Vagina (tissue), 2 donors: ENCODE measurements around the gene ERGIC1. TPM values are rescaled to one million over a fixed set of nuclear protein-coding genes. Genes with fewer than 3 reads are reported as not detected.
"Not testable (repeated sequence)": the region's sequence is repeated elsewhere in the genome, so short reads cannot be mapped to it uniquely, and the experiment has no call there.

Source experiments
- DNase-seq, 2 donors: peaks; one replicate each; pipeline ENCODE4 v3.0.0-alpha.2; 2017; ENCODE audit errors: extremely low spot score in 2 of 2
- H3K27ac ChIP-seq: fragments of 200-600 bp; sonication (generic); one replicate; pipeline ENCODE4 v1.5.1; 2019
- H3K27me3 ChIP-seq: fragments of 200-600 bp; sonication (generic); one replicate; pipeline ENCODE4 v1.5.1; 2019
- H3K36me3 ChIP-seq, 2 donors: fragments of 200-600 bp; sonication (generic); one replicate each; pipeline ENCODE4 v1.5.1; 2017 to 2019
- H3K4me1 ChIP-seq: fragments of 200-600 bp; sonication (generic); one replicate; pipeline ENCODE4 v1.5.1; 2019
- H3K4me3 ChIP-seq, 2 donors: fragments of 200-600 bp; sonication (generic); 1 replicate in 1 of 2; 2 replicates in 1 of 2; pipeline ENCODE4 v1.5.1; 2016 to 2019
- H3K9me3 ChIP-seq: fragments of 200-600 bp; sonication (generic); one replicate; pipeline ENCODE4 v1.5.1; 2019
- POLR2A ChIP-seq, 2 donors: fragments of 450-650 bp; IDR thresholded peaks; one replicate each; pipeline ENCODE4 v1.6.1; 2017; ENCODE audit warnings: antibody characterized with exemption in 2 of 2, mild to moderate bottlenecking in 2 of 2, moderate library complexity in 2 of 2
- POLR2AphosphoS5 ChIP-seq, 2 donors: sonication (generic); formaldehyde crosslinking; IDR thresholded peaks; one replicate each; pipeline ENCODE4 v1.9.0; 2017; ENCODE audit warnings: antibody characterized with exemption in 2 of 2, mild to moderate bottlenecking in 2 of 2, low read depth in 1 of 2; ENCODE audit not compliant: insufficient read depth in 1 of 2
- intact Hi-C: fragments of 100-400 bp; cut with DNase I; formaldehyde crosslinking; loops from one replicate; pipeline ENCODE4 v1.15.1; 2023
- total RNA-seq: library from RNA; depleted of rRNA; stranded (reverse); fragments of >200 nt; gene quantifications from one replicate; pipeline ENCODE4 v1.2.3, GENCODE V29; 2016
- TF ChIP-seq, protein P1 (sequence below), 3 experiments: fragments of 450-650 bp in 2 of 3; fragments of 200-600 bp in 1 of 3; sonication (generic) in 1 of 3; IDR thresholded peaks; one replicate each; pipeline ENCODE4 v1.5.1; 2017 to 2019; ENCODE audit warnings: antibody characterized with exemption in 3 of 3, mild to moderate bottlenecking in 2 of 3, moderate library complexity in 2 of 3

Gene ERGIC1, protein sequence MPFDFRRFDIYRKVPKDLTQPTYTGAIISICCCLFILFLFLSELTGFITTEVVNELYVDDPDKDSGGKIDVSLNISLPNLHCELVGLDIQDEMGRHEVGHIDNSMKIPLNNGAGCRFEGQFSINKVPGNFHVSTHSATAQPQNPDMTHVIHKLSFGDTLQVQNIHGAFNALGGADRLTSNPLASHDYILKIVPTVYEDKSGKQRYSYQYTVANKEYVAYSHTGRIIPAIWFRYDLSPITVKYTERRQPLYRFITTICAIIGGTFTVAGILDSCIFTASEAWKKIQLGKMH
- 97.2 TPM for total RNA-seq

DNA sequence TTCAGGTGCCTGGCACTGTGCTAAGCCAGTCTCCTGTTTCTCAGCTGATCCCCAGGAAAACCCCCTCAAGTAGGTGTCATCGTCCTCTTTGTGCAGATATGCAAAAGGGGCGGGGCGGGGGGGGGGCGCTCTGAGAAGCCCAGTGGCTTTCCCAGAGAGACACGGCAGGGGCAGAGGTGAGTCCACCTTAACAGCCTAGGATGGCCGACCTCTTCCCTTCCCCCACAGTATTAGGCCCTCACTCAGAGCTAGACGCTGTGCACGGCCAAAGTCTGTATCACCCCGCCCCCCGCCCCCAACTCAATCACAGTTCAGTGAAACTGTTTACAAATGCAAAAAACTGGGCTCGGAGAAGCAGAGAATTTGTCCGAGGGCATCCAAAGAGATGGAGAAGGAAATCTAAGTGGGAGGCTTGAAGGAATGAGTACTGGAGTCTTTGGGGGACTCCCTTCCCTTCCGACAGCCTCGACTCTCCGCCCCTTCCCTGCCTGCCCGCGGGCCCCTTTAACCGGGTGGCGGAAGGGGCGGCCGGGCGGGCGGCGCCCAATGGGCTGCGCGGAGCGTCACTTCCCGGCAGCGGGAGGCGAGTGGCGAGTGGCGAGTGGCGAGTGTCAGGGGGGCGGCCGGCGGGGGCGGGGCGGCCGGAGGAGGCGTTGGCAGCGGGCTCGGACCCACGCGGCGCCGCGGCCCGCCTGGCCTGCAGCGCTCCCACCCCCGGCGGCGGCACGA, at the start of gene ERGIC1:
Gene ERGIC1 (plus strand): TSS at position 566 of the 729 bp plus-strand sequence. CDS start 163 bp downstream, at position 729.
- no peak for DNase-seq
- Histone ChIP-seq H3K27ac (peak within 1 kb of the TSS; percentile 91), H3K36me3 (no peaks in the 10 kb centered on the region), H3K27me3 (no peaks in the 10 kb centered on the region), H3K4me1 (peaks cover 44% of the 10 kb centered on the region), H3K4me3 (peak within 1 kb of the TSS; percentile 89 to 95), H3K9me3 (no peaks in the 10 kb centered on the region)
- TF ChIP-seq POLR2AphosphoS5 (IDR thresholded peaks at IDR 0.05; ENCODE audit: insufficient read depth in 1 of 2, low read depth in 1 of 2) (peak in 1 of 2 donors; percentile 72), POLR2A (IDR thresholded peaks at IDR 0.05) (peak in 1 of 2 donors; percentile 56)
- TF ChIP-seq, protein P1, sequence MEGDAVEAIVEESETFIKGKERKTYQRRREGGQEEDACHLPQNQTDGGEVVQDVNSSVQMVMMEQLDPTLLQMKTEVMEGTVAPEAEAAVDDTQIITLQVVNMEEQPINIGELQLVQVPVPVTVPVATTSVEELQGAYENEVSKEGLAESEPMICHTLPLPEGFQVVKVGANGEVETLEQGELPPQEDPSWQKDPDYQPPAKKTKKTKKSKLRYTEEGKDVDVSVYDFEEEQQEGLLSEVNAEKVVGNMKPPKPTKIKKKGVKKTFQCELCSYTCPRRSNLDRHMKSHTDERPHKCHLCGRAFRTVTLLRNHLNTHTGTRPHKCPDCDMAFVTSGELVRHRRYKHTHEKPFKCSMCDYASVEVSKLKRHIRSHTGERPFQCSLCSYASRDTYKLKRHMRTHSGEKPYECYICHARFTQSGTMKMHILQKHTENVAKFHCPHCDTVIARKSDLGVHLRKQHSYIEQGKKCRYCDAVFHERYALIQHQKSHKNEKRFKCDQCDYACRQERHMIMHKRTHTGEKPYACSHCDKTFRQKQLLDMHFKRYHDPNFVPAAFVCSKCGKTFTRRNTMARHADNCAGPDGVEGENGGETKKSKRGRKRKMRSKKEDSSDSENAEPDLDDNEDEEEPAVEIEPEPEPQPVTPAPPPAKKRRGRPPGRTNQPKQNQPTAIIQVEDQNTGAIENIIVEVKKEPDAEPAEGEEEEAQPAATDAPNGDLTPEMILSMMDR (IDR thresholded peaks at IDR 0.05), result no peak
- intact Hi-C loops, result no loop called here

DNA sequence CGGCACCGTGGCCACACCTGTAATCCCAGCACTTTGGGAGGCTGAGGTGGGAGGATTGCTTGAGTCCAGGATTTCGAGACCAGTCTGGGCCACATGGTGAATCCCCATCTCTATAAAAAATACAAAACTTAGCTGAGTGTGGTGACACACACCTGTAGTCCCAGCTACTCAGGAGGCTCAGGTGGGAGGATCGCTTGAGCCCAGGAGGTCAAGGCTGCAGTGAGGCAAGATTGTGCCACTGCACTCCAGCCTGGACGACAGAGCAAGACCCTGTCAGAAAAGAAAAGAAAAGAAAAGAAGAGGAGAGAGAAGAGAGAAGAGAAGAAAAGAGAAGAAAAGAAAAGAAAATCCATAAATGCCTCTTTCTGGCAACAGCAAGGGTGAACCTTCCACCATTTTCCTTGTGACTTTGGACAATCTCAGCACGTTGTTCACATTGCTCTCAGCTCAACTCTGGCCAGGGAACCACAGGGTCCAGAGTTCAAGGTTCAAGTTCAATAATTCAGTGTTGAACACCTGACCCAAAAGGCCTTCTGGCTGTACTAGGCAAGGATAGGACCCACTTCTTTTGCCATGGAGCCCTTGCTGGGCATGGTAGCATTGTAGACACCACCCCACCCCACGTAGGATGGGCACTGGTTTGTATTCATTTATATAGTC, 48.5 kb upstream of the ERGIC1 start:
- Histone ChIP-seq H3K27me3 (no peaks in the 10 kb centered on the region), H3K4me1 (peaks cover 28% of the 10 kb centered on the region), H3K36me3 (no peaks in the 10 kb centered on the region), H3K4me3 (no peak overlapping the region), H3K27ac (no peak overlapping the region), H3K9me3 (no peaks in the 10 kb centered on the region)
- DNase-seq, result no peak
- intact Hi-C loops, result no loop called here
- TF ChIP-seq POLR2AphosphoS5 (IDR thresholded peaks at IDR 0.05; ENCODE audit: insufficient read depth in 1 of 2, low read depth in 1 of 2), result no peak
- TF ChIP-seq, protein P1 (IDR thresholded peaks at IDR 0.05), result no peak
- TF ChIP-seq POLR2A (IDR thresholded peaks at IDR 0.05), result no peak

DNA sequence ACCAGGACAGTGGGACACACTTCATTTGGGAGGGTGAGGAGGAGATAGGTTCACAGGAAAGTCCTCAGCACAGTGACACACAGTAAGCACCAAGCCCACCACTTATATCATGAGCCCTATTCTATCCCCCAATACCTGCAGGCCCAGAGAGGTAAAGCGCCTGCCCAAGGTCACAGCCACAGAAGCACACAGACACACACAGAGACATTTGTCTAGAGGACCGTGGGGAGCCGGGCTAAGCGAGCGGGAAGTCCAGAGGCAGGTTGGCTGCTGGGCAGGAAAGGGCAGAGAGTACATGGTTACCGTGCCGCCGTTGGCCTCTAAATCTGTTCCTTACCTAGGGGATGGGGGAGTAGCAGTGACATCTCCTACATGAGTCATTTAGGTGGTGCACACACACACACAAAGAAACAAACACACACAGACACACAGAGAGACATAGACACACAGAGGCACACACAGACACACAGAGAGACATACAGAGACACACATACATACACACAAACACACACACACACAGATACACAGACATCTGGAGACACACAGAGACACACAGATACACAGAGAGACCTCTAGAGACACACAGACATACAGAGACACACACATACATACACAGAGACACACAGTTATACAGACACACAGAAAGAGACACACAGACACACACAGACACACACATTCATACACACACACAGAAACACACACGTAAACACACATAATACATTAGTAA, 47.2 kb upstream of the ERGIC1 start:
- Histone ChIP-seq H3K9me3 (no peaks in the 10 kb centered on the region), H3K27ac (no peak overlapping the region), H3K27me3 (no peaks in the 10 kb centered on the region), H3K36me3 (no peaks in the 10 kb centered on the region), H3K4me1 (peaks cover 29% of the 10 kb centered on the region), H3K4me3 (no peak overlapping the region)
- no peak for DNase-seq
- TF ChIP-seq POLR2AphosphoS5 (IDR thresholded peaks at IDR 0.05; ENCODE audit: insufficient read depth in 1 of 2, low read depth in 1 of 2), result no peak
- TF ChIP-seq, protein P1 (IDR thresholded peaks at IDR 0.05), result no peak
- TF ChIP-seq POLR2A (IDR thresholded peaks at IDR 0.05), result no peak
- intact Hi-C loops, result no loop called here

DNA sequence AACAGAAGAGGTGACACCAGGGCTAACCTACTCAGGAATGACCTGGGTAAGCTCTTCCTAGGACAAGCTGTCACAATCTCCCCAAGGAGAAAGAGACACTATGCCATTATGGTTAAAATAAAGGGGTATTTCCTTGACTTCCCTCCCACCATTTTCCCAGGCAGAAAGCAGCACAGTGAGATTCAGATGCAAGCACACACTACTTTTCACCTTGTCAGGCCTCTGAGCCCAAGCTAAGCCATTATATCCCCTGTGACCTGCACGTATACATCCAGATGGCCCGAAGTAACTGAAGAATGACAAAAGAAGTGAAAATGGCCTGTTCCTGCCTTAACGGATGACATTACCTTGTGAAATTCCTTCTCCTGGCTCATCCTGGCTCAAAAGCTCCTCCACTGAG, 46.5 kb upstream of the ERGIC1 start:
- DNase-seq, result not testable (repeated sequence)

More for the DNA sequence above, 46.5 kb upstream of the ERGIC1 start:
- H3K36me3 ChIP-seq, intact Hi-C loops, H3K4me3 ChIP-seq, H3K9me3 ChIP-seq, H3K27me3 ChIP-seq: not testable (repeated sequence)
- Histone ChIP-seq H3K27ac (peak overlapping the region; percentile 92), H3K4me1 (peaks cover 29% of the 10 kb centered on the region)
